RPMI8226 (cell line): ENCODE measurements around the gene LLPH.
"Not testable (repeated sequence)": the region's sequence is repeated elsewhere in the genome, so short reads cannot be mapped to it uniquely, and the experiment has no call there.

Experiments
- DNase-seq: peaks from one replicate; pipeline ENCODE4 v3.0.0-alpha.2; 2015

Gene LLPH

GRCh38 chr12:66130267-66131066 lies at the start of gene LLPH:
Gene LLPH, minus strand, starts transcription at chr12:66130750. Its CDS starts 1,644 bp downstream, at chr12:66129106.
- DNase-seq: peak; percentile 96

GRCh38 chr12:66176105-66176900 lies 45.8 kb upstream of the LLPH start:
- DNase-seq: no peak

GRCh38 chr12:66174391-66175325 lies 44.1 kb upstream of the LLPH start:
- not testable (repeated sequence) for DNase-seq

- no peak for DNase-seq
Measured at GRCh38 chr12:66170606-66171005, 40.1 kb upstream of the LLPH start.

GRCh38 chr12:66169221-66170170 lies 38.9 kb upstream of the LLPH start, which contains the start of gene TMBIM4:
Gene TMBIM4, minus strand, starts transcription at chr12:66169996. Its CDS starts 45 bp downstream, at chr12:66169951.
- peak; percentile 94 for DNase-seq

GRCh38 chr12:66168410-66168809 lies 37.9 kb upstream of the LLPH start:
- no peak for DNase-seq

- DNase-seq: no peak
Measured at GRCh38 chr12:66166561-66166960, 36.0 kb upstream of the LLPH start.

GRCh38 chr12:66165141-66165540 lies 34.6 kb upstream of the LLPH start:
- no peak for DNase-seq

GRCh38 chr12:66164349-66164821 lies 33.8 kb upstream of the LLPH start:
- DNase-seq: no peak

- no peak for DNase-seq
Measured at GRCh38 chr12:66163289-66163688, 32.7 kb upstream of the LLPH start.

- no peak for DNase-seq
Measured at GRCh38 chr12:66162701-66163100, 32.2 kb upstream of the LLPH start.

GRCh38 chr12:66160704-66161103 lies 30.2 kb upstream of the LLPH start:
- DNase-seq: no peak

GRCh38 chr12:66159123-66159522 lies 28.6 kb upstream of the LLPH start:
- no peak for DNase-seq

- no peak for DNase-seq
Measured at GRCh38 chr12:66156654-66157053, 26.1 kb upstream of the LLPH start.

- DNase-seq: no peak
Measured at GRCh38 chr12:66154776-66155175, 24.2 kb upstream of the LLPH start.

- DNase-seq: no peak
Measured at GRCh38 chr12:66152732-66153131, 22.2 kb upstream of the LLPH start.

GRCh38 chr12:66149702-66150398 lies 19.3 kb upstream of the LLPH start:
- peak; percentile 32 for DNase-seq

- DNase-seq: peak; percentile 42
Measured at GRCh38 chr12:66144791-66145754, 14.5 kb upstream of the LLPH start.

- DNase-seq: no peak
Measured at GRCh38 chr12:66143868-66144267, 13.3 kb upstream of the LLPH start.

- no peak for DNase-seq
Measured at GRCh38 chr12:66142826-66143225, 12.3 kb upstream of the LLPH start.
